Stimulated activated CD8-positive, alpha-beta memory T cell treated with anti-CD3 and anti-CD28 coated beads, Interleukin-7, amount 100 ng/mL, for 24 hours (primary cell): ENCODE data around the gene FRMD4A.

ENCODE experiments used
- DNase-seq: peaks from one replicate; pipeline ENCODE4 v3.0.0-alpha.2; 2020; ENCODE audit warnings: low read depth

Gene FRMD4A

GRCh38 chr10:14017467-14017866 lies 313.3 kb downstream of the FRMD4A start:
- no peak for DNase-seq

DNA sequence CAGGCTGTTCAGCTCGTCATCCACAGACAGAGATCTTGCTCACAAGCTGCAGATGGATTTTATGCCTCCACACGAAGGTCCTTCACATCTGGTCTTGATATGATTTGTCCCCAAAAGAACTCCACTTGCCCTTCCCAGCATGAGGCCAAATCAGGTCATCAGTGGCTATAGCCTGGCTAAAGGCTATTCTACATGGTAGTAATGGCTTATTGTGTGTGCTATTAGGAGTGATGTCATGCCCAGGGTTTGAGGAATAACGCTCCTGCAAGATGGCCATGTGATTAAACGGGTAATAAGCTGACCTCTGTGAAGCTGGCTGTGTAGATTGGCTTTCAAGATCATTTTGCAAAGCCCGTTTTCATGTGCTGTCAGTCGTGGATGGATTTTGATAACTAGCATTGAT lies 313.8 kb downstream of the FRMD4A start:
- DNase-seq: no peak

- DNase-seq: no peak
These were observed 314.6 kb downstream of the FRMD4A start for GRCh38 chr10:14016011-14016536.

- DNase-seq: no peak
These were observed 316.3 kb downstream of the FRMD4A start for GRCh38 chr10:14014423-14014822.

DNA sequence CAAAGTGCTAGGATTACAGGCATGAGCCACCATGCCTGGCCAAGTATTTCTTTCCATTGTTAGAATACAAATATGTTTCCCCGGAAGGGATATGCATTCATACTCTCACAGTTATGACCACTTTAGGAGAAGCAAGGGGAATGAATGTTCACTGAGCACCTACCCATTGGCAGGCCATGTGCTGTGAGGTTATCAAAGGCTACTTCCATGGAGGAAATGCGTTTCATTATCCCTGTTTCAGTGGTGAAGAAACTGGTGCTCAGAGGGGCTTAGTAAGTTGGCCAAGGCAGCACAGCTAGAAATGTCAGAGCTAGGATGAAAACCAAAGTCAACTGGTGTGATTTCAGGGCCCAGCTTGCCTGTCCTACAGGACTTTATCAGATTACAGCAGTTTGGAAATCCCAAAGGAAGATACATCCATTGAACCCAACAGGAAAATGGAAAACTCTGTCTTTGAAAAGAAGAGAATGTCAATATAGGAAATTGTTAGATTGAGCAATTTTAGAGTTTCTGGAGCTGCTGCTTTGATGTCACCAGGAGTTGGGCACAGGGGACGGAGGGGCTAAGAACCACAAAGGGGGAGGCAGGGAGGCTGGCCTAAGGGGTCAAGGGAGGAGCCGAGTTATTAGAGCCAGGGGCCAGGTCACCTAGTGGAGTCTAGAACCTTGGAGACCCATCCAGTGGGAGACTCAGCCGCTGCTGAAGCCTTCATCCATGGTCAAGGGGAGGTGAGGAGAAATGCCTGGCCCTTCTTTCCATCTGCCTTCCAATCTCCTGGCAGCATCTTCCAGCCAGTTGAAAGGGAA lies 319.8 kb downstream of the FRMD4A start:
- DNase-seq: no peak

DNA sequence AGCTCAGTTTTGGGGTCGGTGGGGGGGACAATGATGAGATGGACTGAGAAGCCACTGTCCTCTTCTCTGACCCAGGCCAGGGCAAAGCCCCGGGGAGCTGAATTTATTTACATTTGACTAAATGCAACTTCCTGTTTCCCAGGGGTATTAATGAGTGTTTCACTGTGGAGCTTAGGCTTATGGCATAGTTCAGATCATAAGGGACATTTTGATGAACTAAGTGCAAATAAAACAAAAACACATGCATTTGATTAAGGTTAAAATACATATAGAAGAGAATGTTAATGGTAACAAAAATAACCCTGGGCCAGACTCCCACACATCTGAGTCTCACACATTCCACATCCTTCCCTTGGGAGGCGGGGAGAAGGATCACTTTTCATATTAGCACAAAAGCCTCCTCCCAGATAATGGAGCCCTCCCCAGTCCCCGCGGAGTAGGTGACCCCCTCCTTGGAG lies 320.6 kb downstream of the FRMD4A start:
- no peak for DNase-seq

DNA sequence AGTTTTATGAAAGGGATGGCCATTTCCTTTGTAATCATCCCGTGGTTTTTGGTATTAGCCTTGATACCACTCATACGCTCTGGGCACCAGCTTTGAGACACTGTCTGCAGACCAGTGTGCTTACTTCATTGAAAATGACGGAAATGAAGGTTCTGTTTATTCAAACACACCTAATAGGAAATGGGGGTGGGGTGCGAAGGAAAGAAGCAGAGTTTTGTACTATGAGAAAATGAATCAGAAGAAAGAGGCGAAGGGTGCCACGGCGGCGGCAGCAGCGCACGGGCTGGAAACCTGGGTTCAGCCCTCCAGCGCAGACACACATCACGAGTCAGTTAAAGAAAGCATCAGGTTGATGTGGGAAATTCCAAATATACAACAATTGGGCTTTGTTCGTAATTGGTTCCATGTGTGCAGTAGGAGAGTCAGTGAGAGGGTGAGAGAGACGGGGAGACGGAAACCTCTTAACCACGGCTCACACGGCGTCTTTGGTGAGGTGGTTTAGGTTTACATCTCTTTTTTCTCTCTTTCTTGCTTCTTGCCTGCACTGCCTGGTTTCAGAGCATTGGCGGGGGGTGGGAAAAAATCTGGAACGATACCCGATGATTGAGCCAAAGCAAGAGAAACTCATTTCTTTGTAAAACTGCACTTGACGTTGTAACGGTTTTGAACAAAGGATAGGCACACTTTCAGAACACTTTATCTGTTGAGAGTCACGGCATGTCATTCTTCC lies 321.2 kb downstream of the FRMD4A start:
- peak; percentile 26 for DNase-seq

DNA sequence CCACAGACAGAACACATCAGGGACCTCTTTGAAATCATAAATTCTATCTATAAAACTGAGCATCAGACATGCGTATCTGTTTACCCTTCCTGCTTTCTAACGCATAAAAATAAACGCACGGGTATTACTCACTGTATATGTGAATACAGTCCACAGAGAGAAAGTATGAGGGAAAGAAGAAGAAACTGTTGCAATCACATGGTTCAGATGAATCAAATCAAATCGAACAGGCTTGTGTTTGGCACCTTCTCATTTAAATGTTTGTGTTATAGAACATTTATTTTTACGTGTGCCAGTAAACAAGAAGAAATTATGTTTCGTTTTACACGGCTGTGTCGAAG lies 322.0 kb downstream of the FRMD4A start:
- no peak for DNase-seq

DNA sequence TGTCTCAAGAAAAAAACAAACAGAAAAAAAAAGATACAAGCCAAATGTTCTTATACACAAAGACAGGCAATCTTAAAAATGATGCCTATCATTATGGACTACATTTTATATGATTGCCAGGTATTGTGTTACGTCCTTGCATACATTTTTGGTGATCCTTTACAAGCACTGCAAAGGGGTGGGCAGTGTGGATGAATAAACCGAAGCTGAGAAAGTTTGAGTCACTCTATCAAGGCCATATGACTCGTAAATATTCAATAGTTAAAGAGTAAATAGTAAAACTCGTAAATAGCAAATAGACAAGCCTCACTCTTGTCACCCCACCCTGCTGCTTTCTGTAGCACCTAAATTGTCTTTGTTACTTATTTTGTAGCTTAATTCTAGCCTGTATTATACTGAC lies 326.2 kb downstream of the FRMD4A start:
- DNase-seq: no peak

GRCh38 chr10:14003517-14004184 lies 327.1 kb downstream of the FRMD4A start:
- no peak for DNase-seq

DNA sequence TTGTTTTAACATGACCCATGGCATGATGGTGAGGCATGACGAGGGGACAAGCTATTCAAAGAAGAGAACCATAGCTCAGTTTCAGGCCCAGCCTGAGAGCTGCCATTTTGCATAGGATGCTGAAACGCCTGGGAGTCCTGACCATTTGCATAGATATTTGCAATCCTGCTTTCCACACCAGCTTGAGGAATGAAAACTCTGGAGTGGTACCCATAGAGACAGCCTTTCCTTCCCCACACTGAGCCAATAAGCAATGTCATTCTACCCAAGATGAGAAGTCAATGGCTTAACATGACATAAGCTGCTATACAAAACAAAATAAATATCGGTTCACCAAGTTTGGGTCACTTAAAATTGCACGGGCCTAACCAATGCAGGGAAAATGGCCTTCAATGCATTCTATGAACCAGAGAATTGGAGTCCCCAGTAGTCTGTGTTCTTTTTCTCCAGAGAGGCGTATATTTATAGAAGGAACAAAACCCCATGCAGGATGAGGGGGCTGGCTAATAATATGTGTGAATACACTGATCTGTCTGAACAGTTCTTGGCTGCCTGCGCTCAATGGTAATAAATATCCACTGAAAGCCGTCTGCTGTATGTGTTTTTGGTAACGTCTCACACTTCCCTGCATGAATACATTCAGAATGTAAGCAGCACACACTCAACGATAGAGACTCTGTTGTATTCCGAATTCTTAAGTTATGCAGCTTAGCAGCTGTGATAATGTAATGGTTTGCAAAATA lies 329.3 kb downstream of the FRMD4A start:
- DNase-seq: no peak

DNA sequence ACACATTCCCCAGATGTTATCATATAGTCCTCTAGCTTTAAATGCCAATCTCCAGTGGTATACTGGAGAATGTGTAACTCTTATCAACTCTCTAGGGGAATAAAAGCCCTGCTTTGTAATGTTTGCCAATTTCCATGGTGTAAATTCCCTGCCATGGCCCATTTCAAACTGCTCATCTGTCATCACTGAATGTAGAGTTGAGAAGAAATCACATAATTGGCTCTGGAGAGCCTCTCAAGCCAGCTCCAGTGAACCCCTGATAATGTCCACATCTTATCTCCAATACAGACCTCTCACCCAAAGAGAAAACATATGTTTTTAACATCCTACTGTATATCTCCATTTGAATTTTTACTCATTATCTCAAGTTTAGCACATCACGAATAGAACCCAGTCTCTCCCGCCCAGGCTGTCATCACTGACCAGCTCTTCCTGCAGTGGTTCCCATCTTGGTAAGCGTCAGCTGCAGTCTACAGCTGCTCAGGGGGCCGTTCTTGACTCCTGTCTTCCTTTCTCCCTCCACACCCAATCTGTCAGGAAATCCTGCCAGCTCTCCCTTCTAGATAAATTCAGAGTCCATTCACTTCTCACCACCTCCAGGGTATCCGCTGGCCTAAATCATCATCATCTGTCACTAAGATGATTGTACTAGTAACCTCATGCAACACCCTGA lies 332.4 kb downstream of the FRMD4A start:
- DNase-seq: no peak

- no peak for DNase-seq
These were observed 333.1 kb downstream of the FRMD4A start for GRCh38 chr10:13997650-13998049.

DNA sequence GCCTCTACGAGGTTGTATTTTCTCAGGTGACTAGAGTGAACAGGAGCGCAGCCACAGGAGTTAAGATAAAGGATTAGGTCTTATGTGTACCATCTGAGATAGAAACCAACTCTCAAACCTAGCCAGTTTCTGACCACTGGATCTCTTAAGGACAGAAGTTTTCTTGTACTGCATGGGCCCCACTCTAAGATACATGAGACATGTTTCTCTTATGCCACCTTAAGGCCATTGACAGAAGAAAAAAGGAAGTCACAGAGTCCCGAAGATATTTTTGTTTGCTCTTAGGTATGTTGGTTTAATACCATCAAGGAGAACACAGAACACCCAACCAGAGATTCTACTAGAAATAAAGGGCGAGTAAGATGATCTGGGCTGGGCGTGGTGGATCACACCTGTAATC lies 335.8 kb downstream of the FRMD4A start:
- no peak for DNase-seq

GRCh38 chr10:13993673-13994089 lies 337.0 kb downstream of the FRMD4A start:
- no peak for DNase-seq

- no peak for DNase-seq
These were observed 337.6 kb downstream of the FRMD4A start for GRCh38 chr10:13993169-13993568.

DNA sequence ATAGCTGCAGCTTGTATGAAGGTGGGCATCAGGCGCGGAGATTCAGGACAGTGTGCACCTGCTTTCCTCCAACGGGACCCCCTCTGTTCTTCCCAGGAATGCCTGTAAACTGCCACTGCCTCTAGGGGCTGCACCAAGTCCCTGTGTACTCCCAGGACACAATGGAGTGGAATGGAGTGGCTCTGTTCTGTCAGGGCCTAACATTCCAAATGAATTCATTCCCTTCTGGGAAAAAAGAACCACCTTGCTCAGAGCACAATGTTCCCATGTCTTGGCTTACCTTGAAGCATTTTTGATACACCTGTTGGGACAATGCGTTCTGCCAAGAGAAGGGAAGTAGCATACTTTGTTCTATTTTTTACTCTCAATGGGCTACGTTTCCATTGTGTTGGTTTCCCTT lies 339.4 kb downstream of the FRMD4A start:
- no peak for DNase-seq

GRCh38 chr10:13990946-13991345 lies 339.8 kb downstream of the FRMD4A start:
- no peak for DNase-seq

GRCh38 chr10:13990392-13990805 lies 340.3 kb downstream of the FRMD4A start:
- DNase-seq: no peak

DNA sequence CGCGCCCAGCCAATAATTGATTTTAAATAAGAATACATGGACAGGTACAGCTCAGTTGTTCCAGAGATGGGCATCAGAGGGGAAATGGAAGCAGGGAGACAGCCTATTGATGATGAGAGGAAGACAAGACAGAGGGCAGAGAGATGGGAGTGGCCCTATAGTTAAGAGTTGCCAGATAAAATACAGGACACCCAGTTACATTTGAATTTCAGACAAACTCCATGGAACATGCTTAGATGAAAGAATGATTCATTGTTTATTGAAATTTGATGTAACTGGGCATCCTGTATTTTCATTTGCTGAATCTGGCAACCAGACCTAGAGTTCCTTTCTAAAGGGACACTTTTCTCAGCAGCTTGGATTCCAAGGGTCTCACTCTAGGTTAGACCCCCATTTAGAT lies 341.1 kb downstream of the FRMD4A start:
- DNase-seq: no peak

DNA sequence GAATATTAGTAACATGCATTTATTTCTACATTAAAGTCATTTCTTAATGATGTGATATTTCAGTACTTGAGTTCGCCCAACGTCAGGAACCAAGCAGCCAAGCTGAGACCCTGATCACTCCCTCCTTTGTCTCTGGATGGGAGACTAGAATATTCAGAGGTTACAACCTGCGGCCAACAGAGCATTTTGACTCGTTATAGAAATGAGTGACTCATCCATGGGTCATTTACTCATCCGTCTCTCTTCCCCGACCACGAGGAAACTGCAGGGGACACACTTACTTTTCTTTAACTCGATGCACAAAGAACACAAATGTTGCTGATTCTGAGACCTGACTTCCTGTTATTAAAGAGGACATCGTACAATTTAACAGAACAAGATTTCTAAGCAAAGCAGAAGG lies 343.3 kb downstream of the FRMD4A start:
- DNase-seq: no peak
